ENCODE data around the gene POR. TPM values are rescaled to one million over a fixed set of nuclear protein-coding genes. Genes with fewer than 3 reads are reported as not detected.

The POR gene
- total and polyA plus RNA-seq, 2 donors (not counting 1 experiment from before 2014, with no cell fraction given) = 68.4 to 78.4 TPM

GRCh38 chr7:75967055-75967454 is 52.1 kb downstream of the POR start:
- Histone ChIP-seq H3K27ac (ENCODE audit: low read length in 2 of 2) (no peak overlapping the region), H3K4me2 (replicated peaks; ENCODE audit: low read depth, low read length, poor library complexity, severe bottlenecking) (no peak overlapping the region), H3K27me3 (replicated peaks in 1 of 4; ENCODE audit: control extremely low read depth in 1 of 4, control insufficient read depth in 3 of 4, insufficient read depth in 4 of 4, low read length in 3 of 4) (no peaks in the 10 kb centered on the region), H3K4me3 (ENCODE audit: control extremely low read depth in 1 of 5, extremely low read depth in 1 of 5, insufficient read depth in 1 of 5, low read depth in 2 of 5, low read length in 4 of 5) (no peak overlapping the region), H3K9ac (ENCODE audit: low read length) (no peak overlapping the region), H3K36me3 (replicated peaks in 1 of 2; ENCODE audit: control extremely low read depth in 1 of 2, control insufficient read depth in 1 of 2, extremely low read depth in 1 of 2, insufficient read depth in 2 of 2, low read length in 1 of 2) (peaks cover 0 to 10% of the 10 kb centered on the region in 2 experiments), H4K20me1 (ENCODE audit: control insufficient read depth, insufficient read depth, low read length, poor library complexity, severe bottlenecking) (no peaks in the 10 kb centered on the region), H3K79me2 (ENCODE audit: control insufficient read depth, insufficient read depth, low read length) (no peaks in the 10 kb centered on the region), H3K4me1 (ENCODE audit: control insufficient read depth in 2 of 2, insufficient read depth in 2 of 2, low read length in 2 of 2) (no peaks in the 10 kb centered on the region), H3K9me3 (ENCODE audit: control extremely low read depth in 1 of 3, control insufficient read depth in 2 of 3, insufficient read depth in 1 of 3, low read length in 2 of 3) (no peaks in the 10 kb centered on the region), H2AFZ (ENCODE audit: insufficient read depth, low read depth, low read length, poor library complexity, severe bottlenecking) (no peak overlapping the region)
- Mint-ChIP-seq H3K4me1 (no peaks in the 10 kb centered on the region), H3K4me3 (no peak overlapping the region), H3K9me3 (ENCODE audit: insufficient read depth) (no peaks in the 10 kb centered on the region), H3K27ac (no peak overlapping the region), H3K27me3 (no peaks in the 10 kb centered on the region)
- intact Hi-C loops (cut with micrococcal nuclease) = no loop called here
- TF ChIP-seq EZH2 (IDR thresholded peaks at IDR 0.05; ENCODE audit: borderline replicate concordance, insufficient read depth, low read depth, low read length, poor library complexity, severe bottlenecking) (no peak), CTCF (IDR thresholded peaks at IDR 0.05) (no peak)
- 91% methylated on average over 7 of the region's 11 CpGs for WGBS (ENCODE audit: insufficient coverage)
- ChIA-PET POLR2A (no interaction called here), CTCF (no interaction called here)
- DNase-seq (no peak), ATAC-seq (ENCODE audit: low read depth) (no peak)

- H4K20me1 ChIP-seq (ENCODE audit: control insufficient read depth, insufficient read depth, low read length, poor library complexity, severe bottlenecking) = no peaks in the 10 kb centered on the region
- POLR2A ChIA-PET = no interaction called here
- no peak for ATAC-seq (ENCODE audit: low read depth)
Observed at GRCh38 chr7:75967487-75967997, 52.6 kb downstream of the POR start.

More at GRCh38 chr7:75967487-75967997, 52.6 kb downstream of the POR start:
- intact Hi-C loops (cut with micrococcal nuclease) = no loop called here
- Histone ChIP-seq H3K9me3 (ENCODE audit: control extremely low read depth in 1 of 3, control insufficient read depth in 2 of 3, insufficient read depth in 1 of 3, low read length in 2 of 3) (no peaks in the 10 kb centered on the region), H2AFZ (ENCODE audit: insufficient read depth, low read depth, low read length, poor library complexity, severe bottlenecking) (no peak overlapping the region), H3K9ac (ENCODE audit: low read length) (no peak overlapping the region), H3K79me2 (ENCODE audit: control insufficient read depth, insufficient read depth, low read length) (no peaks in the 10 kb centered on the region), H3K27ac (ENCODE audit: low read length in 2 of 2) (no peak overlapping the region), H3K4me1 (ENCODE audit: control insufficient read depth in 2 of 2, insufficient read depth in 2 of 2, low read length in 2 of 2) (no peaks in the 10 kb centered on the region), H3K4me3 (ENCODE audit: control extremely low read depth in 1 of 5, extremely low read depth in 1 of 5, insufficient read depth in 1 of 5, low read depth in 2 of 5, low read length in 4 of 5) (no peak overlapping the region), H3K27me3 (replicated peaks in 1 of 4; ENCODE audit: control extremely low read depth in 1 of 4, control insufficient read depth in 3 of 4, insufficient read depth in 4 of 4, low read length in 3 of 4) (no peaks in the 10 kb centered on the region), H3K4me2 (replicated peaks; ENCODE audit: low read depth, low read length, poor library complexity, severe bottlenecking) (no peak overlapping the region), H3K36me3 (replicated peaks in 1 of 2; ENCODE audit: control extremely low read depth in 1 of 2, control insufficient read depth in 1 of 2, extremely low read depth in 1 of 2, insufficient read depth in 2 of 2, low read length in 1 of 2) (peaks cover 0 to 14% of the 10 kb centered on the region in 2 experiments)
- TF ChIP-seq EZH2 (IDR thresholded peaks at IDR 0.05; ENCODE audit: borderline replicate concordance, insufficient read depth, low read depth, low read length, poor library complexity, severe bottlenecking) (no peak), CTCF (IDR thresholded peaks at IDR 0.05) (no peak)
- DNase-seq = no peak
- Mint-ChIP-seq H3K27me3 (no peaks in the 10 kb centered on the region), H3K9me3 (ENCODE audit: insufficient read depth) (no peaks in the 10 kb centered on the region), H3K27ac (no peak overlapping the region), H3K4me3 (no peak overlapping the region), H3K4me1 (no peaks in the 10 kb centered on the region)
- 49% methylated on average over 12 of the region's 13 CpGs for WGBS (ENCODE audit: insufficient coverage)
- CTCF ChIA-PET = no interaction called here
